AML-193 (cell line): ENCODE measurements around the gene PGAM5.
A peak's percentile ranks its signal among the peaks of the same experiment; 100 is the strongest.
"Not testable (repeated sequence)": the region's sequence is repeated elsewhere in the genome, so short reads cannot be mapped to it uniquely, and the experiment has no call there.

ENCODE experiments used
- DNase-seq, 2 experiments: peaks; one replicate each; lab custom pipeline; 2025; lab: John Stamatoyannopoulos, UW

Gene PGAM5

DNA sequence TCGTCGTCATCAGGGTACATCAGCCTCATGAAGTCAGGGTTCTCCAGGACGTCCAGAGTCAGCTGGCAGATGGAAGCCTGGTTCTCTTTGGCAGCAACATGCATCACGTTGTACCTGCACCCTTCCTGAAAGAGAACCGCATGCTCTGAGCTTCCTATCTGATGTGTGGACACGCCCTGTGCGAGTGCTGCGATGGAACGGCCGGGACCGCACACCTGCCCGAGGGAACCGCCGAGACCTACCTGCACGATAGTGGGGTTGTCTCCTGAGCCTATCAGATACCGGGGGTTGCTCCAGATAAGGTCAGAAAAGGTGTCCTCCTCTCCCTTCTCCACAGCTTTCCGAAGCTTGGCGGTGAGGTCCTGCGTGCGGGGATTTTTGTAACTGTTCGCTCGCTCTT is 37.3 kb downstream of the PGAM5 start:
- DNase-seq: no peak

DNA sequence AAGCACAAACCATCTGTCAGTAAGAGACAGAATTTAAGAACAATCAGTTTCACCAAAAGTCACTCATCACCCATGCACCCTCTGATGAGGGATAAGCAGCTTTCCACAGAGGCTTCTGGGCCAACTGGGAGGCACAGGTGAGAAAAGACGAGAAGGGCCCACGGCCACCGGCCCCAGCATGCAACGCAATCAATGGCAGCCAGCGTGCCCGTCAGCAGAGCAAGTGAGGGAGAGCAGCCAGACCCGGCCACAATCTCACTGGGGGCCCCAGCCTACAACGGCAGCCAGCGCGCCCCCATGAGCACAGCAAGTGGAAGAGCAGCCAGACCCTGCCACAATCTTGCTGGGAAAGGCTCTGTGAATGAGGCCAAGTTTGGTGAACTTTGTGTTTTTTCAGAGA is 37.7 kb downstream of the PGAM5 start:
- no peak for DNase-seq

DNA sequence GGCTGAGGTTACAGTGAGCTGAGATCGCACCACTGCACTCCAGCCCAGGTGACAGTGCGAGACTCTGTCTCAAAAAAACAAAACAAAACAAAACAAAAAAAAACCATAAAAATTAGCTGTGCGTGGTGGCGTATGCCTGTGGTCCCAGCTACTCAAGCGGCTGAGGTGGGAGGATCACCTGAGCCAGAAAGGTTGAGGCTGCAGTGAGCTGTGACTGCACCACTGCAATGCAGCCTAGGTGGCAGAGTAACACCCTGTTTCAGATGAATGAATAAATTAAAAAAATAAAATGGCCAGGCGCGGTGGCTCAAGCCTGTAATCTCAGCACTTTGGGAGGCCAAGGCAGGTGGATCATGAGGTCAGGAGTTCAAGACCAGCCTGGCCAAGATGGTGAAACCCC is 43.0 kb downstream of the PGAM5 start:
- DNase-seq: not testable (repeated sequence)

GRCh38 chr12:132754160-132754932 is 43.7 kb downstream of the PGAM5 start:
- no peak for DNase-seq

DNA sequence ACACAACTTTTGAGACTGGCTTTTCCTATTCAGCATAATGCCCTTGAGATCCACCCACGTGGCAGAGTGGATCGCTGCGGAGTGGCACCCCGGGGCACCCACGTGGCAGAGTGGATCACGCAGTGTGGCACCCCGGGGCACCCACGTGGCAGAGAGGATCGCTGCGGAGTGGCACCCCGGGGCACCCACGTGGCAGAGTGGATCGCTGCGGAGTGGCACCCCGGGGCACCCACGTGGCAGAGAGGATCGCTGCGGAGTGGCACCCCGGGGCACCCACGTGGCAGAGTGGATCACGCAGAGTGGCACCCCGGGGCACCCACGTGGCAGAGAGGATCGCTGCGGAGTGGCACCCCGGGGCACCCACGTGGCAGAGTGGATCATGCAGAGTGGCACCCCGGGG is 48.2 kb downstream of the PGAM5 start:
- DNase-seq: not testable (repeated sequence)

GRCh38 chr12:132759359-132759758 is 48.7 kb downstream of the PGAM5 start:
- DNase-seq: no peak

GRCh38 chr12:132761032-132761920 is 50.6 kb downstream of the PGAM5 start, which contains the start of gene ANKLE2:
Gene ANKLE2 (minus strand): TSS chr12:132761832. CDS start chr12:132761798, 34 bp downstream.
- DNase-seq: peak; percentile 21 to 29

GRCh38 chr12:132761921-132762583 is 51.4 kb downstream of the PGAM5 start:
- peak; percentile 66 to 68 for DNase-seq

DNA sequence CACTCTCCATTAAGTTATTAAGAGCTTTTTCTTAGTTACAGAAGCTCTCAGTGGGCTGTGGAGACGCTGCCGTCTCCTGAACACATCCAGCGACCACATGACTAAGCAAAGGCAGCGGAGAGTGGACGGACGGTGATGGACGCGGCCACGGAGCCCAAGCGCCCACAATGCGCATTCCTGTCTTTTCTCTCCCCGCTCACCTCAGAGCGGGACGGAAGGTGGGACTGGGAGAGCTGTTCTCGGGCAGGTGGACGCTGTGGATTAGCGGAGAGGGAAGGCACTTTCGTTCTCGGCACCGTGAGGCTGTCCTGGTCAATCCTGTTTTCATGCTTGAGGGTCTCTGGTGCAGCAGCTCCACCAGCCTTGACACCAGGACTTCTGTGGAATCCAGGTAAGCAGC is 53.6 kb downstream of the PGAM5 start:
- no peak for DNase-seq

- DNase-seq: no peak
These were observed 54.7 kb downstream of the PGAM5 start for GRCh38 chr12:132765361-132765760.

- DNase-seq: no peak
These were observed 55.9 kb downstream of the PGAM5 start for GRCh38 chr12:132766380-132767085.

GRCh38 chr12:132771126-132771838 is 60.6 kb downstream of the PGAM5 start:
- no peak for DNase-seq
